Eye (tissue), 1 donor: Measurements from ENCODE around the gene SLC6A7.
A peak's percentile ranks its signal among the peaks of the same experiment; 100 is the strongest.

Experiments
- DNase-seq: peaks from one replicate; pipeline ENCODE4 v3.0.0-alpha.2; 2015

Gene SLC6A7

DNA sequence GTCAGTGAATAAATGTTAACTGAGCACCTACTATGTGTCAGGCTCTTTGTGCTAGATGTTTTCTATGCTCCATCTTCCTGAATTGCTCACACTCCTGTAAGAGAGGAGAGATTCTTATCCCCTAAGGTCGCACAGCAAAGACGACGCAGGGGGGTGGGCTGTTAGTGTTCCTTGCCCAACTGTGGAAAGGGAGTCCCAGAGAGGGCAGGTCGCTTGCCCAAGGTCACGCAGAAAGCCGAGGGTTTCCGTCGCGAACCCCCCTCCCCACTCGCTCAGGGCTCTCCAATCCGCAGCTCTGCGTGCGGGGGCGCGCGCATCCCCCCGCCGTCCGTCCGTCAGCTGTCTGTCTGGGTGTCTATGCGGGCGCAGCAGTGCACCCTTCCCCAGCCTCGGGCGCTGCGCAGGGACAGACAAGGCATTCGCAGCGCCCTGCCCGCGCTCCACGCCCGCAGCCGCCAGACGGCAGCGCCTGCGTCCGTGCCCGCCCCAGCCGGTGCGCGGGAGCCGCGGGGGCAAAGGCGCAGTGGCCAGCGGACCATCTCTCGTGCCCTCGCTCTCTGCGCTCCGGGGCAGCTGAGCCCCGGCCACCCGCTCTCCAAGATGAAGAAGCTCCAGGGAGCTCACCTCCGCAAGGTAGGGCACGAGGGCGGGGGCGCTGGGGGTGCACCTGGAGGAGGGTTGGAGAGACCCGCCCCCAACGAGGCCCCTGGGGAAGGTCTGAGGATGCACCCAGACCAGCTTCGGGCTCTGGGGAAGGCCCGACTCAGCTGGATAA, at the start of gene SLC6A7:
TSS of gene SLC6A7 (plus strand) at position 335 of the 775 bp plus-strand sequence. CDS start at position 601, 266 bp downstream.
- DNase-seq: peak; percentile 44

- peak; percentile 61 for DNase-seq
These were observed 49.0 kb upstream of the SLC6A7 start for GRCh38 chr5:150140830-150141229.

GRCh38 chr5:150141544-150142184, 48.2 kb upstream of the SLC6A7 start:
- DNase-seq: peak; percentile 64

DNA sequence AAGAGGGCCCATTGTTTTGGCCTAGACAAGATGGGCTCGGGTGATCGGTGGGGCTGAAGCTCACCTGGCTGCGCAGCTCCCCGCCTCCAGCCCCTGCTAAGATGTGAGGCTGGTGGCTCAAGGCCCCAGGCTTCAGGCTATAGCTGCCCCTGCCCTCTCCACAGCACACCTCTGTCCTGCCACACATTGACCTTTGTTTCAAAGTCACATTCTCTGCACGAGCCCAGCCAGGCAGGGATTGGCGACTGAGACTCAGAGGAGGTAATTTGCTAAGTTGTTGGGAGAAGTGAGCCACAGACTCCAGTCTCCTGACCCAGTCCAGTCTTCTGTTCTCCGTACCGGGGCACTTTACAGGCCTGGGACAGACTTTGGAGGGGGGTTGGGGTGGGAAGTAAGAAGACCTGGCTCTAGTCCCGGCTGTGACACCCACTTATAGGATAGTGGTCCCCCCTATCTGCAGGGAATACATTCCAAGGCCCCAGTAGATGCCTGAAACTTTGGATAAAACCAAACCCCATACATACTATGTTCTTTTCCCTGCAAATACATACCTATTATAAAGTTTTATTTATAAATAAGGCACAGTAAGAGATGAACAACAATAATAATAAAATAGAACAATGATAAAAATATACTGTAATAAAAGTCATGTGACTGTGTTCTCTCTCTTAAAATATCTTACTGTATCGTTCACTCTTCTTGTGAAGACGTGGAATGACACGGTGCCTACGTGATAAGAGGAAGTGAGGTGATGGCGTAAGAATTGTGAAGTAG, 47.5 kb upstream of the SLC6A7 start:
- DNase-seq: no peak

DNA sequence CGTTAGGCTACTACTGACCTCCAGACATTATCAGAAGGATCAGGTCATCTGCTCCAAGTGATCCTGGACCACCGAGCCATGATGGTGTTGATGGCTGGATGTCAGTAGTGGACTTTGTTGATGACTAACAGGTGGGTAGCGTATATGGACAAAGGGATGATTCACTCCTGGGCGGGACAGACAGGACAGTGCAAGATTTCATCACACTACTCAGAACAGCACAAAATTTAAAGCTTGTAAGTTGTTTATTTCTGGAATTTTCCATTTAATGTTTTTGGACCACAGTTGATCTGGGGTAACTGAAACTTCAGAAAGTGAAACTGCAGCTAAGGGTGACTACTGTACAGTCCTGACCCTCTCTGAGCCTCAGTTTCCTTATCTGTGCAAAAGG, 46.9 kb upstream of the SLC6A7 start:
- DNase-seq: no peak

DNA sequence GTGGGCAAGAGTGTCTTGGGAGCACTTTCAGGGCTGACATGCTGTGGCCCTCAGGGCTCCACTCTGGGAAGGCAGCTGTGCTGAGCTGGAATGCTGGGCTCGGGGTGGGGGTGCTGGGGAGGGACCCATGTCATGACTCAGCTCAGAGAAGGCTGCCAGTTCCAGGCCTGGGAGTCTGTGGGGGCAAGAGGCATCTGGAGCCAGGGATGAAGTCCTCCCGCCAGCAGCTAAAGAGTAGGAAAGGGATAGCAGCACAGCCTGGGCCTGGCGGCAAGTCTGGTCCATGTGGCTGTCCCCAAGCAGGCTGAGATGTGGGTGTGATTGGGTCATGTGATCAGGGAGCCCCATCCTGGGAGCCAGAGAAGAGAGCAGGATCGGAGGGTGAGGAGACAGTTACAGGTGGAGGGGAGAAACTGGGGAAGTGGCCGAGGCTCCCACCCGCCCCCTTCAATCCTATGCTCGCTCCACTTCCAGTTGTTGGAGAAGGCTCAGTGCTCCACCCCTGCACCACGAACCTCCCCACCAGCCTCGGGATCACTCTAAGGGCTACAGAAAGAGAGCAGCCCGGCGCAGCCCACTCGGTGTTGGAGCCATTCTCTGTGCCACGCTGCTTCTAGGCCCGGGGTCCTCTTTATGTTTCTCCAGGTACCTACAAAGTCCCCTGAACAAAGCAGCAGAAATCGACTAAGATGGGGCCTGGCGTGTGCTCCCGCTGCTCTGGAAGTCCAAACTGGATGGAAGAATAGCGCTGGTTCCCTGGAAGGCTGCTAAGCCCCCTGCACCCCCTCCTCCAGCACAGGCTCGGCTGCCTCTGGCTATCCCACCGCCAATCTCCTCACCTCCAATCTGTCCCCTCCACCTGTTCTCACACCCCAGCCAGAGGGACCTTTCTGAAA, 46.3 kb upstream of the SLC6A7 start:
- peak; percentile 47 for DNase-seq

GRCh38 chr5:150144246-150144801, 45.5 kb upstream of the SLC6A7 start:
- DNase-seq: peak; percentile 88

- DNase-seq: no peak
These were observed 45.0 kb upstream of the SLC6A7 start for GRCh38 chr5:150144879-150145278.

GRCh38 chr5:150146235-150146634, 43.6 kb upstream of the SLC6A7 start:
- no peak for DNase-seq

DNA sequence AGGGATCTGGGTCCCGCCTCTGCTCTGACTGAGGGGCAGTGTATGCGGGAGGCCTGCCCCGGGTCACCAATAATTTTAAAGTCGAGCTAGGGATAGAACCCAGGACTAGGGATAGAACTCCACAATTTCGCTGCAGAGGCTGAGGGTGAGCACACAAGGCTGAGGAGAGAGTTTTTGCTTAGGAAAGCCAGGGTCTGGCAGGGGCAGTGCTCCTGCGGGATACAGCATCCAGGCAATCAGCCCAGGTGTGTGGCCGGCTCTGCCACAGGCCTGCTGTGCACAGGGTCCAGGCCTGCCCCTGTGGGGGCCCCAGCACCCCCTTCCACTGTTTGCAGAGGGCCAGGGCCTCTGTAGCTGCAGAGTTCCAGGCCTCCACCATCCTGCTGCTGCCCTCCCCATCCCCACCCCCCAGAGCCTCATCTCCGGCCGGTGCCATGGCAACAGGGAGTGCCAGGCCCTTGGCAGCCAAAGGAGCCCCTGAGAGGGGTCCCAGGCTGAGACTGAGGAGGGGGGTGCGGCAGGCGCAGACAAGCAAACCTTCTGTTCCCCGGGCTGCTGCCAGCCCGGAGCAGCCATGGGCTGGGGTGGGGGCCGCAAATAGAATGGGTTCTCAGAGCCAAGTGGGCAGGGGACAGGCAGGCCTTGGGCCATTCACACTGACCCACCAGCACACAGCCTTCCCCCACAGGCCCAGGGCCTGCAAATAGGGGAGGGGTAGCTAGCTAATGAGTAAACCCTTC, 42.8 kb upstream of the SLC6A7 start:
- DNase-seq: peak; percentile 82

DNA sequence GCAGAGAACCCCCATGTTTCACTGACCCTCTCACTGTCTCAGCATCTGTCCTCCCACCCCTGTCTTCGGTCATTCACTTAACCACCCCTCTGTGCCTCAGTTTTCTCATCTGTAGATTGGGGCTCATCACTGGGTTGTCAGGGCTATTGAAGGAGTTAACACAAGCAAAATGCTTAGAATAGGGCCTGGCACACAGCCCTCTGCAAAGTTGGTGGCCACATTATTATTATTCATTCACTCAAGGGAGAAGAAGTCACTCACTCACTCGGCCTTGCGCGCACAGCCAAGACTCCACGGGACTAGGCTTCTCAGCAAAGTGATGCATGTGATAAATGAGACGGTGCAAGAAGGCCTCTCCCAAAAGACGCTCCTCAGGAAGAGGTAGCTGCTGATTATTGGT, 42.2 kb upstream of the SLC6A7 start:
- no peak for DNase-seq

GRCh38 chr5:150148117-150148927, 41.5 kb upstream of the SLC6A7 start:
- DNase-seq: no peak

- DNase-seq: no peak
These were observed 40.2 kb upstream of the SLC6A7 start for GRCh38 chr5:150149618-150150017.

GRCh38 chr5:150152636-150153462, 37.0 kb upstream of the SLC6A7 start:
- no peak for DNase-seq

DNA sequence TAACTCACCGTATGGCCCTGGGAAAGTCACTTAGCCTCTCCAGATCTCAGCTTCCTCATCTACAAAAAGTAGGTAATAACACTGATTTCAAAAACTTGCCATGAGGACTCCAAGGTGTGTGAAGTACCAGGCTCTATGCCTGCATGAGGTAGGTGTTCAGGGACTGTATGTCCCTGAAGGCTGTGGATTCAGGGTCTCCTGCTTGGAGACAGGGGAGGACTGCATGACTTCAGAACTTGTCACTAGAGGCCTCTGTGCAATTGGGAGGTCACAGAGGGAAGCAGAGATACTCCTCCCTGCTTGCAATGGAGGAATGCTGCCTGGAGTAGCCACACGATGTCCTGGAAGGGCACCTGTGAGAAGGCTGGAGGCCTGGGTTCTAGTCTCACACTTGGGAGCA, 36.4 kb upstream of the SLC6A7 start:
- DNase-seq: no peak

GRCh38 chr5:150153957-150154617, 35.8 kb upstream of the SLC6A7 start:
- no peak for DNase-seq

- no peak for DNase-seq
These were observed 35.2 kb upstream of the SLC6A7 start for GRCh38 chr5:150154618-150155128.

- DNase-seq: peak; percentile 95
These were observed 34.4 kb upstream of the SLC6A7 start, which contains the start of gene PDGFRB for GRCh38 chr5:150155258-150156026. Gene PDGFRB, minus strand, starts transcription at chr5:150155845. Its CDS starts 18,798 bp downstream, at chr5:150137047.
